PC-3 (cell line): ENCODE results near the gene IFITM2. TPM values are rescaled to one million over a fixed set of nuclear protein-coding genes. Genes with fewer than 3 reads are reported as not detected.

Experiments
- ATAC-seq: fragments of 200-7000 bp; cut with Tn5 transposase; 2 replicates; pipeline ENCODE4 v1.9.1; 2020; ENCODE audit warnings: mild to moderate bottlenecking, moderate library complexity
- BruUV-seq: library from RNA; stranded (reverse); fragments of 400-500 nt; replicated peaks from 2 replicates; lab custom pipeline; 2021; lab: Mats Ljungman, UMichigan
- CTCF ChIA-PET: fragments of 300-600 bp; sonication (Branson Sonifier 250); formaldehyde crosslinking; loops from one replicate; lab custom pipeline; 2022; ENCODE audit warnings: antibody characterized with exemption; lab: Charles Lee
- POLR2A ChIA-PET: fragments of 300-600 bp; sonication (Branson Sonifier 250); formaldehyde crosslinking; loops from one replicate; lab custom pipeline; 2022; ENCODE audit warnings: antibody characterized with exemption; ENCODE audit not compliant: unreplicated experiment; lab: Charles Lee
- DNase-seq: peaks from one replicate; pipeline ENCODE4 v3.0.0-alpha.2; 2015
- H2AFZ ChIP-seq: fragments of 300-600 bp; sonication (generic); 2 replicates; pipeline ENCODE4 v1.6.0; 2016; ENCODE audit warnings: antibody characterized with exemption, low read length
- H3F3A ChIP-seq: fragments of 300-600 bp; sonication (generic); one replicate; pipeline ENCODE4 v1.6.0; 2017; ENCODE audit warnings: antibody characterized with exemption, low read length, control low read depth, mild to moderate bottlenecking; ENCODE audit not compliant: unreplicated experiment
- H3K27ac ChIP-seq: fragments of 300-600 bp; sonication (generic); 2 replicates; pipeline ENCODE4 v1.5.1; 2016; ENCODE audit warnings: mild to moderate bottlenecking, low read length
- H3K27me3 ChIP-seq: fragments of 300-600 bp; sonication (generic); 2 replicates; pipeline ENCODE4 v1.6.1; 2016; ENCODE audit warnings: low read length, mixed read lengths
- H3K36me3 ChIP-seq: fragments of 300-600 bp; sonication (generic); 2 replicates; pipeline ENCODE4 v1.6.1; 2016; ENCODE audit warnings: low read depth, mixed run types, low read length, mixed read lengths
- H3K4me1 ChIP-seq: fragments of 300-600 bp; sonication (generic); 2 replicates; pipeline ENCODE4 v1.5.1; 2016; ENCODE audit warnings: low read length; ENCODE audit not compliant: insufficient read depth
- H3K4me2 ChIP-seq: fragments of 300-600 bp; sonication (generic); 2 replicates; pipeline ENCODE4 v1.6.0; 2016; ENCODE audit warnings: low read length
- H3K4me3 ChIP-seq: fragments of 300-600 bp; sonication (generic); 2 replicates; pipeline ENCODE4 v1.5.1; 2016; ENCODE audit warnings: mild to moderate bottlenecking, low read length, mixed read lengths
- H3K79me2 ChIP-seq: fragments of 300-600 bp; sonication (generic); 2 replicates; pipeline ENCODE4 v1.6.1; 2017; ENCODE audit warnings: low read length, mixed read lengths
- H3K9ac ChIP-seq: fragments of 300-600 bp; sonication (generic); 2 replicates; pipeline ENCODE4 v1.6.0; 2016; ENCODE audit warnings: mild to moderate bottlenecking, low read length
- H3K9me2 ChIP-seq: fragments of 300-600 bp; sonication (generic); replicated peaks from 2 replicates; pipeline ENCODE4 v1.6.1; 2016; ENCODE audit warnings: mixed run types, low read length, mixed read lengths
- H3K9me3 ChIP-seq: fragments of 300-600 bp; sonication (generic); 2 replicates; pipeline ENCODE4 v1.6.1; 2016; ENCODE audit warnings: low read length, mixed read lengths
- H4K20me1 ChIP-seq: fragments of 300-600 bp; sonication (generic); 2 replicates; pipeline ENCODE4 v1.6.1; 2016; ENCODE audit warnings: low read length, mixed read lengths
- CTCF ChIP-seq: fragments of 300-600 bp; sonication (generic); conservative IDR thresholded peaks from 2 replicates; pipeline ENCODE4 v1.5.1; 2017; ENCODE audit warnings: antibody characterized with exemption, low read depth, mild to moderate bottlenecking, low read length
- EZH2 ChIP-seq: fragments of 300-600 bp; sonication (generic); IDR thresholded peaks from one replicate; pipeline ENCODE4 v1.6.1; 2017; ENCODE audit warnings: antibody characterized with exemption, mild to moderate bottlenecking, low read length; ENCODE audit not compliant: unreplicated experiment
- EZH2phosphoT487 ChIP-seq: fragments of 300-600 bp; sonication (generic); IDR thresholded peaks from 2 replicates; pipeline ENCODE4 v1.6.1; 2018; ENCODE audit warnings: mild to moderate bottlenecking, antibody characterized with exemption, low read length, borderline replicate concordance
- intact Hi-C: fragments of 100-400 bp; cut with micrococcal nuclease; formaldehyde crosslinking; loops from 2 replicates; pipeline ENCODE4 v1.9.0; 2023
- total RNA-seq: library from RNA; depleted of rRNA; stranded (reverse); fragments of >200 nt; gene quantifications from 2 replicates; pipeline ENCODE4 v1.2.3, GENCODE V29; 2014

IFITM2 gene
- total RNA-seq, 1 experiment from 2014 or later: 49.0 TPM

- ChIA-PET POLR2A (no interaction called here), CTCF (no interaction called here)
- Histone ChIP-seq H3K27me3 (peaks cover 22% of the 10 kb centered on the region), H3K9ac (no peak overlapping the region), H3K36me3 (no peaks in the 10 kb centered on the region), H4K20me1 (no peaks in the 10 kb centered on the region), H3K79me2 (no peaks in the 10 kb centered on the region), H3K4me1 (no peaks in the 10 kb centered on the region), H3K4me3 (no peak overlapping the region), H3K9me2 (no peaks in the 10 kb centered on the region), H3K4me2 (no peak overlapping the region), H2AFZ (no peak overlapping the region), H3K9me3 (no peaks in the 10 kb centered on the region), H3K27ac (no peak overlapping the region), H3F3A (no peaks in the 10 kb centered on the region)
- no peak for DNase-seq
- ATAC-seq: no peak
- no TSS peak for BruUV-seq
- intact Hi-C loops: no loop called here
- no peak for TF ChIP-seq EZH2
- TF ChIP-seq CTCF: no peak
- no peak for TF ChIP-seq EZH2phosphoT487
These were observed 26.7 kb upstream of the IFITM2 start for GRCh38 chr11:280706-281485.

- Histone ChIP-seq H3K9me3 (no peaks in the 10 kb centered on the region), H3K4me1 (no peaks in the 10 kb centered on the region), H3K79me2 (no peaks in the 10 kb centered on the region), H3K9ac (no peak overlapping the region), H4K20me1 (no peaks in the 10 kb centered on the region), H3K27ac (no peak overlapping the region), H3K4me2 (no peak overlapping the region), H3K4me3 (no peak overlapping the region), H2AFZ (no peak overlapping the region), H3K27me3 (peaks cover 22% of the 10 kb centered on the region), H3K9me2 (no peaks in the 10 kb centered on the region), H3K36me3 (no peaks in the 10 kb centered on the region), H3F3A (no peaks in the 10 kb centered on the region)
- DNase-seq (no peak), ATAC-seq (no peak)
- CTCF ChIA-PET: no interaction called here
- intact Hi-C loops: no loop called here
- TF ChIP-seq EZH2: no peak
- TF ChIP-seq EZH2phosphoT487: no peak
- no peak for TF ChIP-seq CTCF
- no TSS peak for BruUV-seq
- POLR2A ChIA-PET: no interaction called here
These were observed 26.0 kb upstream of the IFITM2 start for GRCh38 chr11:281486-282161.

GRCh38 chr11:282171-282570 lies 25.4 kb upstream of the IFITM2 start:
- POLR2A ChIA-PET: interaction anchor here (0.6 kb wide), 1 partner anchor 124 kb away, joined by 3 read pairs; no protein-coding TSS in a partner anchor
- TF ChIP-seq EZH2 (no peak), CTCF (no peak)
- Histone ChIP-seq H2AFZ (no peak overlapping the region), H3K4me1 (no peaks in the 10 kb centered on the region), H3K36me3 (no peaks in the 10 kb centered on the region), H3K79me2 (no peaks in the 10 kb centered on the region), H3K9me2 (no peaks in the 10 kb centered on the region), H3K4me3 (no peak overlapping the region), H3K4me2 (no peak overlapping the region), H3F3A (no peaks in the 10 kb centered on the region), H4K20me1 (no peaks in the 10 kb centered on the region), H3K27ac (no peak overlapping the region), H3K9me3 (no peaks in the 10 kb centered on the region), H3K27me3 (peaks cover 22% of the 10 kb centered on the region), H3K9ac (no peak overlapping the region)
- DNase-seq (no peak), ATAC-seq (no peak)
- no TSS peak for BruUV-seq
- intact Hi-C loops: no loop called here
- CTCF ChIA-PET: no interaction called here
